HuH-7.5 (cell line): ENCODE data around the gene FBXW11.
"Not testable (repeated sequence)": the region's sequence is repeated elsewhere in the genome, so short reads cannot be mapped to it uniquely, and the experiment has no call there.

Experiments used
- DNase-seq: peaks from one replicate; pipeline ENCODE4 v3.0.0; 2011; ENCODE audit warnings: low spot score

FBXW11 gene

DNA sequence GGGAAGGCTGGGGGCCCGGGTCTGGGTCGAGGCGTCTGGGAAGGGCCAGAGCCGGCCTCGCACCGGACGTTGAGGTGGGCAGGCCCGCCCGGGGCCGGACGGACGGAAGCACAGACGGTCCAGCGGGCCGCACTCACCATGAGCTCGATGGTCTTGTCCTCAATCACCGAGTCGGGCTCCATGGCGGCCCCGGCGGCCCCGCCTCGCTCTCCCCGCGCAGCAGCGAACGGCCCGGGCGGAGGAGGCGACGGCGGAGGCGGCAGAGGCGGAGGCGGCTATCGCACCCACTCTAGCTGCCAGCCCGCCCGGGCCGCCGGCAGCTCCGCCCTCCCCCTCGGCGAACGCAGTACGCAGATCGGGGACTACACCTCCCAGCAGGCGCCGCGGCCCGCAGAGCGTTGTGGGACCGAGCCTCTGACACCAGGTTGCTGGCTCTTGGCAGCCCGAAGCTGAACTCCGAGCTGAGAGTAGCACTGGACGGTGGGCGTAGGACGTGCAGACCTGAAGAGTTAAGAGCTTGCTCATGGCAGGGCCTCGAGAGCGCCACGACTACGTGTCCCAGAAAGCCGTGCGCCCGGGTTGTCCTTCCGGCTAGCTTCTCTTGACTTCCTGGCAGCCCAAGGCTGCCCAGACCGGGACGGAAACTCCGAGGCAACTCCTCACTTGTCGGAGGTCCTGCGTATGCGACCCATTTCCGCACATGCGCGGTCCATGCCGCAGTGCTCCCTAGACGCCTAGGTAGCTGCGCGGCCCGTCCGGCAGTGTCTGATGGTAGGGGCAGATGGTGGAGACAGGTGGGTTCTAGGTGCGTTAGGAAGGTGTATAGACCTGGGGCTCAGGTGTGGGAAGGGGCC, at the start of gene FBXW11:
Gene FBXW11 (minus strand): TSS at position 318 of the 854 bp plus-strand sequence. CDS start 136 bp downstream, at position 182.
- peak; percentile 90 for DNase-seq

DNA sequence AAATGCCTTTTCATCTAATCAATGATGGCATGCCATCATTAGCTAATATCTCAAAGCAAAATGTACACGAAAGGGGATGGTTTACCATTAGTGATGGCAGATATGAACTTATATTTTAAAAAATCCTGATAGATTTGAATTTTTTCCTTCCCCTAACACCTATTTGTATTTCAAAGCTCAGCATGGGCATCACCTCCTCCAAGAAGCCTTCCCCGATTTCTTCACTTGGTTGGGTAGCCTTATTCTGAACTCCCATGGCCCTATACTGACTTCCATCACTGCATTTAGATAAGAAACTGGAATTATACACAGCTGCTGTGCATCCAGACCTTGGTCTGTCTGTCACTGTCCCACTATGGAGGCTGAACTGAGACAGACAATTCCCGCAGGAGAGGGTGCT, 49.6 kb upstream of the FBXW11 start:
- DNase-seq = no peak

DNA sequence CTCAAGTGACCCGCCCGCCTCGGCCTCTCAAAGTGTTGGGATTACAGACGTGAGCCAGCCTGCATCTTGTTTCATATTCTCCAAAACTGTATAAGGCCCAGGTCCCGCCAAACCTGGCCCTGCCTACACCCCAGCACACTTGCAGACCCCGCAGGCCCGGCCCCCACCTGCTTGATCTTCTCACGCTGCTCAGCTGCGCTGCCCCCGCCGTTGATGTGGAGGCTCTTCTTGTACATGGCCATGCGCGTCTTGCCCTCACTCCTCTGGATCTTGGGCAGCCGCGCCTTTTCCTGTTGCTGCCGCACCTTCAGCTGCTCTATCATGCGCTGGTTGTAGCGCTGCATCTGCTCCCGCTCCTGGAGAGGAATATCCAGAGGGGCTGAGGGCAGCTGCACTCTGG, 49.0 kb upstream of the FBXW11 start:
- DNase-seq = no peak

DNA sequence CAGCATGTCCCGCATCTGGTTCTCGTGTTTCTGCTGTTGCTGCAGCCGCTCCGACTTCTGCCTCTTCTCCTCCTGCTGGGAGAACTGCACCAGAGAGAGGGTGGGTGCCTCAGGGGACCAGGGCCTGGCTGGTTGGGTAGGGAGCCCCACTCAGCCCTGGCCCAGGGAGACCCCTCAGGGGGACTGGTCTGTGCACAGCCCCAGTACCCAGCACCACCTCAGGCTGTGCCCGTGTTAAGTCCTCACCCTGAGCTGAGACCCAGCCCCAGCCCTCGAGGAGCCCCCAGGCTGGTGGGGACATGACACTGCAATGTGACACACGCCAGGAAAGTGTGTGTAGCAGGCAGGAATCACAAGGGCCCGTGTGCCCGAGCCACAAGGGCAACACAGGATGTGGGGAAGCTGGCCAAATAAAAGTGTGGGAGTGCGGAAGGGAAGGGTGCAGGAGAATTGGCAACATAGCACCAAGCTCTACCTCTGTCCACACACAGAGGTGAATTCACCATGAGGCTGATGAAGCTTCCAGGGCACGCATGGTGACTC, 48.2 kb upstream of the FBXW11 start:
- DNase-seq = no peak

DNA sequence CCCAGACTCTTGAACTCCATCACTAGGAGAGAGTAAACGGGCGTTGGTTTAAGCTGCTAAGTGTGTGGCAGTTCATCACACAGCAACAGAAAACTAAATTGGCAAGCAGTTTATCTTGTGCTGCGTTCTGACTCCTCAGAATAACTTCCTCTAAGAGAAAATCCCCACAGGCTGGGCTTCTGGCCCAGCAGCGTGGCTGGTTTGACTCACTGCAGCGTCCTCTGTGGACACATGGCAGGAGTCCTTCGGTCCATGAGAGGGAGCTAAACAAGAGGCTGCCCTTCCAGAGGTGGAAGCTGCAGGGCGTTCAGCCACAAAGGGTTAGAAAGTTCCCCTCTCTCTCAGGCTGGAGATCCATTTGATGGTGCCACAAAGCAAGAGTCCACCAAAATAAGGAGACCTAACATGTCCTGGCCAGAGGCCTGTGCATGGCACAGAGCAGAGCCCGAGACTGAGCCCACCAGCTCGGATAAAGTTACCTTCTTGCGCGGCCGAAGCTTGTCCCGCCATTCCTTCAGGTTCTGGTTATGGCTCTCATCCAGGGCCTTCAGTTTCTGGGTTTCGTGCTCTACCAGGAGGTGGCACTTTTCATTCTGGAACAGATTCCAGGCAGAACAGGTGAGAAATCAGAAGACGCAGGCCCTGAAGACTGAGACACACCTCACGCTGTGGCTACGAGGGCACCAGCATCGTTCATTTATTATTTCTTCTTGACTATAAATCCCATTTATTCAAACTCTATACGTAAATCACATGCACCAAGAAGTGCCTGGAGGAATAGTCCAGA, 46.2 kb upstream of the FBXW11 start:
- no peak for DNase-seq

DNA sequence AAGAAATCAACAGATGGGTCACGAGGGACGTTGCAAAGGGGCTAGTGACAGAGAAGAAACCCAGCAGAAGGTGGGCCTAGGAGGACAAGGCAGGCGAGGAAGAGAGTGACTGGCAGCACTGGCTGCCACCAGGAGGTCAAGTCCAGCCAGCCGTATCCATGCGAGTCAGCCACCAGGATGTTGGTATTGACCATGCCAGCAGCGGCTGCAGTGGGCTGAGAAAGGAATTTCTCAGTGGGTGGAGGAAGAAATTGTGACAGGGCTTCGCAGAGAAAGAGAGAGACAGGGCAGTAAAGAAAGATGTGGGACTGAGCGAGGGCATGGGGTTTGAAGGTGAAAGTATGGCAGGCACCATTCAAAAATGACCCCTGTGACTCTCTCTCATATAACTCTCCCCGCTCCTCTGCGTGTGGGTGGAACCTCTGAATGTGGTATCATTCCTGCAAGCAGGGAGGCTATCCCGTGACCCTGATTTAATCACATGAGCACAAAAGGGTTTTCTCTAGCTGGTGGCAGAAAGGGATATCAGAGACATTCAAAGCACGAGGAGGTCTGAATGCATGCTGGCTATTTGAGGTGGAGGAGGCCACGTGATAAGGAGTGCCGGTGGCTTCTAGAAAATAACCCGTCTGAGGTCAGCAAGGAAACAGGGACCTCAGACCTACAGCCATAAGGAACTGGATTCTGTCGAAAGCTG, 45.4 kb upstream of the FBXW11 start:
- no peak for DNase-seq

DNA sequence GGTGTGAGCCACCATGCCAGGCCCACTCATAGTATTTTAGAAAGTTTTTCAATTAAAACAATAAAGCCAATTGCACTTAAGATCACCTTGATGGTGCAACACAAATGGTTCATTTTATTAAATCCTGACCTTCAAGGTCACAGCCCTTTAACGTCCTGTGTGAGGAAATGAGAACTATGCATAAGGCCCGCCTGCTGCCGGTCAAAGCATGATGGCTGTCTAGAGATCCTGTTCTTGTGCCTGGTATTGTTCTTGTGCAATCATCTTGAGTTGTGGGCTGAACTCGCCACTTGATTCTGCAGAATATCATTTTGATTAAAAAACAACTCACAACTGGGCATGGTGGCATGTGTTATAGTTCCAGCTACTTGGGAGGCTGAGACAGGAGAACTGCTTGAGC, 43.6 kb upstream of the FBXW11 start:
- no peak for DNase-seq

DNA sequence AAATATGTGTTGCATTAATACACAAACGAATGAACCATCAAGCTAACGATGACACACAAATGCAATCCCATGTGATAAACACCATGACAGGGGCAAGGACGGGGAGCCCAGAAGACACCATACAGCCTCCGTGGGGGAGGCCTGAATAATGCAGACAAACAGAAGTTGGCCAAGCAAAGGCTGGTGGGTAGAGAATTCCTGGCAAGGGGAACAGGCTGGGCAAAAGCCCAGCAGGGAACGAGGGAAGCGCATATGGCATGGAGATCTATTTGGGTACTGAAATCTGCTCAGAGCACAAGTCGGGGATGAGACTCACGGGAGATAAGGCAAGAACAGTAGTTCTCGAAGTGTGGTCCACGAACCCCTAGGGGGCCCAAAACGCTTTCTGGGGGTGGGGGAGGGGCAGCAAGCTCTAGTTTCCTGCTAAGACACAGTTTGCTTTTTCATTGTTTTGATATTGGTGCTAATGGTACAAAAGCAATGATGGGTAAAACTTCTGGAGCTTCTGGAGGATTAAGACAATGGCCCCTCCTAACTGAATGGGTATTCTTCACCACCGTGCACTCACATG, 42.9 kb upstream of the FBXW11 start:
- no peak for DNase-seq

DNA sequence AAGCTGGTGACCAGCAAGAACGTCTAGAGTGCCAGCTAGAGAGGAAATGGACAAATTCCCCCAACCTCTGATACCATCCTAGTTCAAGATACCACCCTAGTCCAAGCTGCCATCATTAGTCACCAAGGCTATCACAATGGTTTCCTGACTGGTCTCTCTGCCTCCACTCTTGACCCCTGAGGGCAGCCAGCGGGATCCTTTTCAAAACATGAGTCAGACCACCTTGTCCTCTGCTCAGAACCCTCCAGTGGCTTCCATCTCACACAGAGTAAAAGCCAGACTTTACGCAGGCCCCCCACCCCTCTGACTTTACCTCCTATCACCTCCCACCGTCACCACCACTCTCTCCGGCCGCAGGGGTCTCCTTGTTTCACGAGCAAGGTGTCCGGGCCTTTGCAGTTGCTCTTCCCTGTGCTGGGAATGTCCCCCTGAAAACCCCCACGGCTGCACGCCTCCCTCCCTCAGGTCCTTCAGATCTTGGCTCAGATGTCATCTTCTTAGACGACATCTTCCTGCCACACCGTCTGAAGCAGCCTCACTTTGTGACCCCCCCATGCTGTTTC, 42.2 kb upstream of the FBXW11 start:
- no peak for DNase-seq

DNA sequence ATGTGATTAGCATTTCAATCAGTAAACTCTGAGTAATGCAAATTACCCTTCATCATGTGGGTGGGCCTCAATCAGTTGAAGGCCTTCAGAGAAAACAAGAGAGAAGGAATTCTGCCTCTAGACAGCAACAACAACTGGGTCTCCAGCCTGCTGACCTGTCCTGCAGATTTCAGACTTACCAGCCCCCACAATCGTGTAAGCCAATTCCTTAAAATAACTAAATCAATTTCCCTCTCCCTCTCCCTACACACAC, 41.7 kb upstream of the FBXW11 start:
- no peak for DNase-seq

DNA sequence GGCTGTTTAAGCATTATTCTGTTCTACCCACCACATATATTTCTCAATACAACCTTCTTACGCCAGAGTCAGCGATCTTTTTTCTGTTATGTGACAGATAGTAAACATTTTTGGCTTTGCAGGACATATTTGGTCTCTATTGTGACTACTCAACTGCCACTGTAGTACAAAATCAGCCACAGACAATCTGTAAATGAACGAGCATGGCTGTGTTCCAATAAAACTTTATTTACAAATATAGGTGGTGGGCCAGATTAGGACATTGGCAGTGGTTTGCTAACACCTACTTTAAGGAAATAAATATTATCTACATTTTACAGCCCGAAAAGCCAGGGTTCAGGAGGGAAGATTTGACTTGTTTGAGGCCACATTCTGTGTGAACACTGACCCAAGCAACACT, 40.2 kb upstream of the FBXW11 start:
- DNase-seq = no peak

DNA sequence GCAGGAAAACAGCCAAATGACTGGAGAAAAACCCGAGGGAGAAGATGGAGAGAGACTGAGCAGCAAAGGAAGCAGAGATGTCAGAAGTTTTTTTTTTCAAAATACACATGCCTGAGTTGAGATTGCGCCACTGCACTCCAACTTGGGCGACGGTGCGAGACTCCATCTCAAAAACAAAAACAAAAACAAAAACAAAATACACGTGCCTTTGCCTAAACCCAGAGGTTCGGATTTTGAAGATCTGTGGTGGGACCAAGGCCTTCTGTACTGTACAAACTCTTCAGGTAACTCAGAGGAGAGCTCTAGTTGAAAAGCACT, 38.8 kb upstream of the FBXW11 start:
- no peak for DNase-seq

DNA sequence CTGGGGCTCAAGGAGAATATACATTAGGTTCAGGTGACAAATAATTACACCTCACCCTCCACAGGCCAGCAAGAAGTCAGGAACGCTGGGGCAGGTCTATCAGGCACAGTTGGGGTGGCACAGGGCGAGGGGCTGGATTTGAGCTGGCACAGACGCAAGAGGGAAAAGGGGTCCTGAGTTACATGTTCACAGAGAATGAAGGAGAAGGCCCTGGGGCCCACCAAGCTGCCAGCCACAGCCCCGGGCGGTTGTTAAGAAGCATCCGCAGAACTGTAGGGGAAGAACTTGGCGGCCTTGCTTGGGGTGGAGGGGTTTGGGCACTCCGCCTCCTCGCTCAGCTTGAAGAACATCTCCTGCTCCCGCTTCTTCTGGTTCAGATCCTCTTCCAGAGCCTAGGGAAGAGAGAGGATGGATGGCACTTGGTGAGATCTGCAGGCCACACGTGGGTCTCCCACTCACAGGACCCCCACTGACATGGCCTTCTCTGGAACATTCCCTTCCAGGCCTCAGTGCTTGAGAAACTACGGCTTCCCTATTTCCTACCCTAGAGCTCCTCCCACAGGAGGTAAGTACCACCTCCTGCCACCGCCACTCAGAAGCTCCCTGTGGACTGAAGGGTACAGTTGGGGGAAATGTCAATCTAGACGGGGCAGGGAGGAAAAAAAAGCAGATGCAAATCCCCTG, 38.3 kb upstream of the FBXW11 start:
- no peak for DNase-seq

DNA sequence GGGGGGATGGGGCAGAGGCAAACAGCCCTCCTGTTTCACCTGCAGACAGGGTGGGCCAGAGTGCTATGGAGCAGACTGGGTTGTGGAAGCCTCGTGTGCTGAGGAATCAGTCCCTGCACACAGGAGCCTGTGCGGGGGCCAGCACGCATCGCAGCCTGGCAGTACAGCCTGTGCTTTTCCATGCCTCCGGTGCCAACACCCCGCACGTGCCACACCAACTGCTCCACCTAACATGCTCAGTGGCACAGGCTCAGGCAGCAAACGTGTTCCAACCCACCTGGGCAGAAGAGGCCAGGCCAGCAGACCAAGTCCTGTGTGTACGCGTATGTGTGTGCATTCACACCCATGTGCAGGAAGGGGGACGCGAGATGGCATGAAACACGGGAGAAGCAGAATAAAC, 37.4 kb upstream of the FBXW11 start:
- DNase-seq = no peak

DNA sequence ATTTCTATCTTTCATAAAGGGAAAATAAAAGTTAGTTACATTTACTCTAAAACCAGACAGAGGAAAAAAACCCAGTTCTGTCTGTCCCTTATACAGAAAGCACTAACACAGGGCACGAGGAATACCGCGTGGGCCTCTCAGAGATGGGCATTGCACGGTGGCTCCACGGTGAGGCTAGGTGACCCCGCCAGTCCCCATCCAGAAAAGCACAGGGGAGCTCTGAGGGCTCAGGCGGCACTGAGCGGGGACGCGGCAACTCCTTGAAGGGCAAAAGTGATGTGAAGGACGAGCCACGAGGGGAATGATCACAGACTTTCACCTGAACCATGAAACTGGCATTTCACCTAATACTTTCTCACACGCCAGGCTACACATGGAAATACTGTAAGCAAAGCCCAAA, 35.7 kb upstream of the FBXW11 start:
- DNase-seq = no peak

DNA sequence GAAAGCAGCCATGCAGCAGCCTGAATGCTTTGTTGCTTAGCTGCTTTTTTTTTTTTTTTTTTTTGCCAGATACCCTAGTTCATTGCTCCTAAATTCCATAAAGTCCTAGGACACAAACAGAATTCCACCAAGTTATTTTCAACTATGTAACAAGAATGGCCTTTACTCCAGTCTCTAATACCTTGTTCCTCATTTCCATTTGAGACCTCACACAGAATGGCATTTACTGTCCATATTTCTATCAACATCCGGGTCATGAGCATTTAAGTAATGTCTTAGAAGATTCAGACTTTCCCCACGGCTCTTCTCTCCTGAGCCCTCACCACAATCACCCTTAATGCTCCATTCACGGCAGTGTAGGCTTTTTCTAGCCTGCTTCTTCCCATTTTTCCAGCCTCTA, 31.7 kb upstream of the FBXW11 start:
- no peak for DNase-seq

DNA sequence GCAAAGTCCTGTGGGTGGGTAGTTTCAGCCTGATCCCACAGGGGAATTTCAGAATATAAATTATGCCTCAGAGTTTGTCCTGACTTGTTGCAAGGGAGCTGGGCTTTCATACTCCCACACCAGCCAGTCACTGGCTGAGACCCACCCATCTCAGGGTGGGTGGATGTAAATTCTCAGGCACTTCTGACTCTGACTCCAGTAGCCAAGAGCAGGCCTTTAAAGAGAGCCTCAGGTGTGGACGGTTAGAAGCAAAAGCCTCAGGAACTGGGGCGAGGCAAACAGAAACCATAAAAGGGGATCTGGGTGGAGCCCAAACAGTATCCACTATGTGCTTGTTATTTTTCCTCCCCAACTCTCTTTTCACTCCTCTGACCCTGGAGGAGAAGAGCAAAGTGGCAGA, 28.6 kb upstream of the FBXW11 start:
- DNase-seq = no peak

DNA sequence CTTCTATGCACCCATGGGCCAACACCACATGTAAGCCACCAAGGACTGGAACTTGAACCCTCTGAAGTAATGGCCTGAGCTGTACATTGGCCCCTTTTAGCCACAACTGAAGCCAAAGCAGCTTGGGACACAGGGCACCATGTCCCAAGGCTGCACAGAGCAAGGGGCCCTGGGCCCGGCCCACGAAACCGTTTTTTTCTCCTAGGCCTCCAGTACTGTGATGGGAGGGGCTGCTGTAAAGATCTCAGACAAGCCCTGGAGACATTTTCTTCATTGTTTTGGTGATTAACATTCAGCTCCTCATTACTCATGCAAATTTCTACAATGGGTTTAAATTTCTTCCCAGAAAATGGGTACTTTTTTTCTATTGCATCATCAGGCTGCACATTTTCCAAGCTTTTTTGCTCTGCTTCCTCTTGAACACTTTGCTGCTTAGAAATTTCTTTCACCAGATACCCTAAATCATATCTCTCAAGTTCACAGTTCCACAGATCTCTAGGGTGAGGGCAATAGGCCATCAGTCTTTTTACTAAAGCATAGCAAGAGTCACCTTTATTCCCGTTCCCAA, 25.5 kb upstream of the FBXW11 start:
- no peak for DNase-seq

DNA sequence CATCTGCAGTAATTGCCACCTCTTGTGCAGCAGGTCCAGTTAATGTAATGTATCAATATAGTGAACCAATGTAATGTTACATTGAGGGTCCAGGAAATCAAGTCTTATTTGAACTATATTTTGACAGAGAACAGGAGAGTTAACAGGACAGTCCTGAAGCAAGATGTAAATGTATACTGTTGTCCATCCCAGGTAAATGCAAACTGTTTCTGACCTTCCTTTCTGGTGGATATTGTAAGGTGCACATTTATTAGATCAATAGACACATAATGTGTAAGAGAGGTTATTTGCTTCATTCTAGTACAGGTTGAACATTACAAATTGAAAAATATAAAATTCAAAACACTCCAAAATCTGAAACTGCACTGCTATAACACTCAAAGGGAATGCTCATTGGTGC, 23.4 kb upstream of the FBXW11 start:
- DNase-seq = no peak

DNA sequence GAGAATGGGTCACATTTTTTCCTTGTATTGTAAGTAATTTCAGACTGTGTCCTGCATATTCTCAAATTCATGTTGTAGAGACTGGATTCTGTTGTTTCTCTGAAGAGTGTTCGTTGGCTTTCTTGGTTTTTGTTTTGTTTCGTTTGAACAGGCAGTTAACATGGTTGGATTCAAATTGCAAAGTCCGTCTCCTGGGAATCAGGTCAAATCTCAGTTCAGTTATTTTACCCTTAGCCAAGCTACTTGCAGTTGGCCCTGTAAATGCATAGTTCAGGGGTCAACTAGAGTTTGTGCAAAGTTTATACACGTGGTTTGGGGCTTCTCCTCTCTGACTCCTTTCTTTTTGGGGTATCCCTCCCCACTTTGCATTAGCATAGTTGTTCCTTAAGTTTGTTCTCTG, 21.7 kb upstream of the FBXW11 start:
- DNase-seq = no peak

DNA sequence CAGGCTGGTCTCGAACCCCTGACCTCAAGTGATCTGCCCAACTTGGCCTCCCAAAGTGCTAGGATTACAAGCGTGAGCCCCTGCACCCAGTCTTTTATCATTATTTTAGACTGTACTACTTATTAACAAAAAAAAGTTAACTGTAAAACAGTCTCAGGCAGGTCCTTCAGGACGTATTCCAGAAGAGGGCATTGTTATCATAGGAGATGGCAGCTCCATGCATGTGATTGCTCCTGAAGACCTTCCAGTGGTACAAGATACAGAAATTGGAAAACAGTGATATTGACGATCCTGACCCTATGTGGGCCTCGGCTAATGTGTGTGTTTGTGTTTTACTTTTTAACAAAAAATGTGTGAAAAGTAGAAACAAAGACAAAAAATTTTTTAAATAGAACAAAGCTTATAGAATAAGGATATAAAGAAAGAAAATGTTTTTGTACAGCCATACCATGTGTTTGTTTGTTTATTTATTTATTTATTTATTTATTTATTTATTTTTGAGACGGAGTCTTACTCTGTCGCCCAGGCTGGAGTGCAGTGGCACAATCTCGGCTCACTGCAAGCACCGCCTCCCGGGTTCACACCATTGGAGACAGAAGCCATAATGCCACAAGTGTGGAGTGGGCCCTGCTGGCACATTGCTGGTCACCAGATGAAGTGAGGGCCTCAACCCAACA, 13.8 kb upstream of the FBXW11 start:
- not testable (repeated sequence) for DNase-seq
